Subcutaneous adipose tissue (tissue), 4 donors: ENCODE data around the gene KLF12. TPM values are rescaled to one million over a fixed set of nuclear protein-coding genes. Genes with fewer than 3 reads are reported as not detected.

Source experiments
- total RNA-seq, 4 donors: library from RNA; depleted of rRNA; stranded (reverse); fragments of >200 nt; gene quantifications; one replicate each; pipeline ENCODE4 v1.1.0, GENCODE V29; 2016
- TF ChIP-seq, protein P1 (sequence below): fragments of 450-650 bp; IDR thresholded peaks from one replicate; pipeline ENCODE4 v1.5.1; 2016; ENCODE audit warnings: low read depth, mild to moderate bottlenecking, control low read depth, antibody characterized with exemption, moderate library complexity

The KLF12 gene
- total RNA-seq, 4 donors from 2014 or later, result 4.9 to 11.0 (median 6.5) TPM

- TF ChIP-seq, protein P1, sequence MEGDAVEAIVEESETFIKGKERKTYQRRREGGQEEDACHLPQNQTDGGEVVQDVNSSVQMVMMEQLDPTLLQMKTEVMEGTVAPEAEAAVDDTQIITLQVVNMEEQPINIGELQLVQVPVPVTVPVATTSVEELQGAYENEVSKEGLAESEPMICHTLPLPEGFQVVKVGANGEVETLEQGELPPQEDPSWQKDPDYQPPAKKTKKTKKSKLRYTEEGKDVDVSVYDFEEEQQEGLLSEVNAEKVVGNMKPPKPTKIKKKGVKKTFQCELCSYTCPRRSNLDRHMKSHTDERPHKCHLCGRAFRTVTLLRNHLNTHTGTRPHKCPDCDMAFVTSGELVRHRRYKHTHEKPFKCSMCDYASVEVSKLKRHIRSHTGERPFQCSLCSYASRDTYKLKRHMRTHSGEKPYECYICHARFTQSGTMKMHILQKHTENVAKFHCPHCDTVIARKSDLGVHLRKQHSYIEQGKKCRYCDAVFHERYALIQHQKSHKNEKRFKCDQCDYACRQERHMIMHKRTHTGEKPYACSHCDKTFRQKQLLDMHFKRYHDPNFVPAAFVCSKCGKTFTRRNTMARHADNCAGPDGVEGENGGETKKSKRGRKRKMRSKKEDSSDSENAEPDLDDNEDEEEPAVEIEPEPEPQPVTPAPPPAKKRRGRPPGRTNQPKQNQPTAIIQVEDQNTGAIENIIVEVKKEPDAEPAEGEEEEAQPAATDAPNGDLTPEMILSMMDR, result no peak
Measured at GRCh38 chr13:74090869-74091605, 43.2 kb downstream of the KLF12 start.

DNA sequence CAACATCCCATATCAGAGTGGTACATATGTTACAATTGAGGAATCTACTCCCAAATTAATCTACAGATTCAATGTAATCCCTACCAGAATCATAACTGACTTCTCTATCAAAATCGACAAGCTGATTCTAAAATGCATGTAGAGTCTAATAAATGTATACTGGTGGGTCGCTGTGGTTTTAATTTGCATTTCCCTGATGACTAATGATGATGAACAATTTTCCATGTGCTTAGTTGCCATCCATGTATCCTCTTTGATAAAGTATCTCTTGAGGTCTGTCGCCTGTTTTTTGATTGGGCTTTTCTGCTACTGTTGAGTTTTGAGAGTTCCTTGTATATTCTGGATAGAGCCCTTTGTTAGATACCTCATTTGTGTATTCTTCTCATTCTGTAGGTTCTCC, 43.8 kb downstream of the KLF12 start:
- TF ChIP-seq, protein P1, result no peak

GRCh38 chr13:74087357-74087756, 46.8 kb downstream of the KLF12 start:
- TF ChIP-seq, protein P1, result no peak
